Measurements from ENCODE around the gene IGSF9B. TPM values are rescaled to one million over a fixed set of nuclear protein-coding genes. Genes with fewer than 3 reads are reported as not detected.

Gene IGSF9B
- total RNA-seq, 2 donors from 2014 or later = 1.6 to 3.3 TPM

DNA sequence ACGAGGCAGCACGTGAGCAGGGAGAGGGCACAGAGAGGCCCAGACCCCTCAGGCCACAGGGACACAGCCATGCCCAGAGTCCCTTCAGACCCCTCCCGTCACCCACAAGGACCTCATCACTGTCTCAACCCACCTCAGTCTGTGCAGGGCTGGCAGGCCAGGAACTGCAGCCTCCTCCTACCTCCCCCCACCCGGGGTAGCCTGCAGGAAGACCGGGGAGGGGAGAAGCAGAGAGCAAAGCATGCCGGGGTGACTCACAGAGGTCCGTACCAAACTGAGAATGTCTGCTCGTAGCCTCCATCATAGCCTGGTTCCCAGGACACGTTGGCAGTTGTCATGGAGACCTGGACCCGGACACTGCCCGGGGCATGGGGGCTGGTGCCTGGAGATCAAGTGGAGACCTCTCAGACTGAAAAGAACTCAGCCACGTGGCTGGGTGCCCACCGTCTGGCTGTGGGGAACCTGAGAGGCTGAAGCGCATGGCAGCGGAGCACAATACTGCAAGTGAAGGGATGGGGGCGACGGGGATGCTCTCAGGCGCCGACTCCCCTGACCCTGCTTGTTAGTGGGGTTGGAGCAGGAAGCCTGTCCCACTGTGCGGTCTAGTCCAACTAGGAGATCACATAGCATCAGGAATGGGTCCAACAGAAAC lies 27.2 kb downstream of the IGSF9B start:
- WGBS, 2 donors = 82 to 94% methylated on average over 3 to 20 of the region's 20 CpGs
- intact Hi-C loops (cut with DNase I) = loop anchor here (5.0 kb wide), 1 partner anchor 208 kb away; no protein-coding TSS in a partner anchor
- DNase-seq = no peak

DNA sequence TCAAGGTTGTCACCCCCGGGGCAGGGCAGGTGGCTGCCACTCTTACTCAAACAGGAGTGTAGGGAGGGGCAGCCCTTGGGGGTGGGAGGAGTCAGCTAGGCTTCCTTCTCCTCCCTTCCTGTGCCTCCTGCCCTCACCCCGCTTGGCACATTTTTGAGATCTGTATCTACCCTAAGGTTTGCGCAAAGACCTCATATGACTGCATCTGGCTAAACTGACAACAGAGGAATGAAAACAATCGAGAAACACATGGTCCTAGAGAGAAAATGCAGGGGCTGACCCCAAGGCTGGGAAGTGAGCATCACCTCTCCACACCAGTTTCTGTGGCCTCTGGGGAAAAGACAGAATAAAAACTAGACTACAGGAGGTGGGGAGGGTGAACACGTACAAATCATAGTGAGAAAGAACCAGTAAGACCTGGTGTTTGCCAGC lies 28.1 kb downstream of the IGSF9B start:
- no peak overlapping the region for H3K4me3 ChIP-seq
- intact Hi-C loops (cut with DNase I) = no loop called here
- no peaks in the 10 kb centered on the region for H3K27me3 ChIP-seq
- TF ChIP-seq, protein P1, sequence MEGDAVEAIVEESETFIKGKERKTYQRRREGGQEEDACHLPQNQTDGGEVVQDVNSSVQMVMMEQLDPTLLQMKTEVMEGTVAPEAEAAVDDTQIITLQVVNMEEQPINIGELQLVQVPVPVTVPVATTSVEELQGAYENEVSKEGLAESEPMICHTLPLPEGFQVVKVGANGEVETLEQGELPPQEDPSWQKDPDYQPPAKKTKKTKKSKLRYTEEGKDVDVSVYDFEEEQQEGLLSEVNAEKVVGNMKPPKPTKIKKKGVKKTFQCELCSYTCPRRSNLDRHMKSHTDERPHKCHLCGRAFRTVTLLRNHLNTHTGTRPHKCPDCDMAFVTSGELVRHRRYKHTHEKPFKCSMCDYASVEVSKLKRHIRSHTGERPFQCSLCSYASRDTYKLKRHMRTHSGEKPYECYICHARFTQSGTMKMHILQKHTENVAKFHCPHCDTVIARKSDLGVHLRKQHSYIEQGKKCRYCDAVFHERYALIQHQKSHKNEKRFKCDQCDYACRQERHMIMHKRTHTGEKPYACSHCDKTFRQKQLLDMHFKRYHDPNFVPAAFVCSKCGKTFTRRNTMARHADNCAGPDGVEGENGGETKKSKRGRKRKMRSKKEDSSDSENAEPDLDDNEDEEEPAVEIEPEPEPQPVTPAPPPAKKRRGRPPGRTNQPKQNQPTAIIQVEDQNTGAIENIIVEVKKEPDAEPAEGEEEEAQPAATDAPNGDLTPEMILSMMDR (IDR thresholded peaks at IDR 0.05) = no peak
- no peak for TF ChIP-seq POLR2A (IDR thresholded peaks at IDR 0.05)
- H3K9me3 ChIP-seq = no peaks in the 10 kb centered on the region
- H3K27ac ChIP-seq = no peak overlapping the region
- ATAC-seq = no peak
- peaks cover 9% of the 10 kb centered on the region for H3K4me1 ChIP-seq
- WGBS, 2 donors = 21 to 33% methylated on average over 4 to 5 of the region's 5 CpGs
- DNase-seq = no peak
- no peaks in the 10 kb centered on the region for H3K36me3 ChIP-seq (replicated peaks in 1 of 2; ENCODE audit: insufficient read depth in 1 of 2, low read depth in 2 of 2)

More for the DNA sequence above, 27.2 kb downstream of the IGSF9B start:
- peaks cover 9% of the 10 kb centered on the region for H3K4me1 ChIP-seq
- H3K27me3 ChIP-seq = no peaks in the 10 kb centered on the region
- no peak for TF ChIP-seq POLR2A (IDR thresholded peaks at IDR 0.05)
- TF ChIP-seq, protein P1 (IDR thresholded peaks at IDR 0.05) = no peak
- H3K4me3 ChIP-seq = no peak overlapping the region
- H3K27ac ChIP-seq = no peak overlapping the region
- ATAC-seq = no peak
- H3K9me3 ChIP-seq = no peaks in the 10 kb centered on the region
- H3K36me3 ChIP-seq (replicated peaks in 1 of 2; ENCODE audit: insufficient read depth in 1 of 2, low read depth in 2 of 2) = no peaks in the 10 kb centered on the region

DNA sequence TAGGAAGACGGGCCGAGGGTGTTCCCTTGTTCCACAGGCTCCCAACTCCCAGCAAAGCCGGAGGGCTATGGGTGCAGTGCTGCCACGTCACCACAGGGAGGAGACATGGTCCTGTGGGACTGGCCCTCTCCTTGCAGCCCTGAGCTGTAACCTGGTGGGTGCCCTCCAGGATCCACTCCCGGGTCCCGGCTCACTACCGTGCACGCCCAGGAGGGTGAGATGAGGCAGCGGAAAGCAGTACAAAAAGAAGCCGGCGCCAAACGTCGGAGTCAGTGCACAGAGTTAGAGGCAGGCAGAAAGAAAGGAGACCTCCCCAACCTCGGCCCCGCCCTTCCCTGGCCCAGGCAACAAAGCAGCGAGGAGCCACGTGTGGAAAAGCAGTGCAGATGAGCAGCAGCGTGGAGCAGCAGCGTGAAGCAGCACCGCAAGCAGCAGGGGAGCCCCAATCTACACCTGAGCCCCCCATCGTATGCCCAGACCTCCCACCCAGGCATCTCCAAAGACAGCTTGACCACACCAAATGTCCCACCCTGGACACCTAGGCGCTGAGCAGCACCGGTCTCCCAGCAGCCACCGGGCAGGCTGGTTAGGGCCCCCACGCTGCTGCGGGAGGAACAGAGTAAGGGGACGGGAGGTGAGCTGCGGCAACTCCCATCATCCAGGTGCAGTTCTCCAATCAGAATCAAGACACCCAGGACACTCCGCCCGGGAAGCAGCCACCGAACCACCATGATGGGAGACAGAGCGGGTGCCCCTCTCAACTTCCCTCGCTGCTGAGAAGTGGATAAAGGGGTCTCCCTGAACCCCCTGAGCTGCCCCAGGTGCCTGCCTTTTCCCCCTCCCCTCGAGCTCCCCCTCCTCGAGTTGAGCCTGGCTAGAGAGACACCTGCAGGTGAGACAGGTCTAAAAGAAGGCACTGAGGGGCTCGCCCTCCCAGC lies 28.8 kb downstream of the IGSF9B start:
- H3K27me3 ChIP-seq = no peaks in the 10 kb centered on the region
- TF ChIP-seq, protein P1 (IDR thresholded peaks at IDR 0.05) = peak; percentile 69 to 92 (median 83)
- TF ChIP-seq POLR2A (IDR thresholded peaks at IDR 0.05) = no peak
- no peak overlapping the region for H3K4me3 ChIP-seq
- intact Hi-C loops (cut with DNase I) = no loop called here
- ATAC-seq (peak; percentile 83), DNase-seq (peak; percentile 64 to 77 (median 74))
- H3K4me1 ChIP-seq = peaks cover 9% of the 10 kb centered on the region
- no peaks in the 10 kb centered on the region for H3K9me3 ChIP-seq
- H3K36me3 ChIP-seq (replicated peaks in 1 of 2; ENCODE audit: insufficient read depth in 1 of 2, low read depth in 2 of 2) = no peaks in the 10 kb centered on the region
- WGBS, 2 donors = 4 to 24% methylated on average over 21 to 36 of the region's 36 CpGs
- no peak overlapping the region for H3K27ac ChIP-seq

DNA sequence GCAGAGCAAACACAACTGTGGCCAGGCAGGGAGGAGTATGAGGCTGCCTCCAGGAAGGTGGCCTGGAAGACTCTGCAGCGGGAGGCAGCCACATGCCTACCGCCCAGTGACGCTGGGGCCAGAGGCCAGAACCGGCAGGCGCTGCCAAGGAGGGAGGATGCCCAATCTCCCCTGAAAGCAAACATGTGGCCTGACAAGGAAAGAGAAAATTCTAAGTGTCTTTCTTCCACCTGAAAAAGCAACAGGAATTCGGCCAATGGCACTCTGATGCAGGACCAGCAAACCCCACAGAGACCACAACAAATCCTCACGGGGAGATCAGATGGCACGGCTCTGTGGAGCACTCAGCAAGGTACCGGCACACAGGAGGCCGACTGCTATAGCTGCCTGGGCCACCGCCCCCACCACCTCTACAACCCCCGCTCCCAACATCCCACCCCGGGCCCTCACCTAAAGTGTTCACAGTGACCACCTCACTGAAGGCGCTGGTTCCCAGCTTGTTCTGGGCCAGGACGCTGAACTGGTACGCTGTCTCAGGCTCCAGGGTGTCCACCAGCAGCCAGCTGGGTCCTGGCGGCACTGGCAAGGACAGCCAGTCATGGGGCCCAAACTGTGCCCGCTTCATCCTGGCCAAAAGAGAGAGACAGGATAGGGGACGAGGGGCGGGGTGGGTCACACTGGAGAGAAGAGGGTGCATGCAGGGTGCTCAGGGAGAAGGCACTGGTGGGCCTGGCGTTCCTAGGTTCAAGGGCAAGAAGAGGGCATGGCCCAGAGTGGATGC lies 30.1 kb downstream of the IGSF9B start:
- ATAC-seq (no peak), DNase-seq (no peak)
- intact Hi-C loops (cut with DNase I) = no loop called here
- no peak for TF ChIP-seq POLR2A (IDR thresholded peaks at IDR 0.05)
- TF ChIP-seq, protein P1 (IDR thresholded peaks at IDR 0.05) = no peak
- H3K36me3 ChIP-seq (replicated peaks in 1 of 2; ENCODE audit: insufficient read depth in 1 of 2, low read depth in 2 of 2) = no peaks in the 10 kb centered on the region
- H3K4me1 ChIP-seq = peaks cover 9% of the 10 kb centered on the region
- H3K4me3 ChIP-seq = no peak overlapping the region
- WGBS, 2 donors = 74 to 79% methylated on average over 19 to 20 of the region's 21 CpGs
- no peaks in the 10 kb centered on the region for H3K9me3 ChIP-seq
- no peaks in the 10 kb centered on the region for H3K27me3 ChIP-seq
- no peak overlapping the region for H3K27ac ChIP-seq

All from body of pancreas (tissue), 4 donors.